Hypothalamus (tissue), 51 donors: ENCODE data around the gene SLC2A13.
"Not testable (repeated sequence)": the region's sequence is repeated elsewhere in the genome, so short reads cannot be mapped to it uniquely, and the experiment has no call there.

ENCODE experiments used
- DNase-seq, 51 donors: peaks; one replicate each; lab custom pipeline; 2025; lab: John Stamatoyannopoulos, UW

SLC2A13 gene

GRCh38 chr12:40044396-40044795 is 61.5 kb downstream of the SLC2A13 start:
- no peak for DNase-seq

- no peak for DNase-seq
Observed at GRCh38 chr12:40039598-40039997, 66.3 kb downstream of the SLC2A13 start.

GRCh38 chr12:40038619-40039018 is 67.3 kb downstream of the SLC2A13 start:
- DNase-seq = no peak

DNA sequence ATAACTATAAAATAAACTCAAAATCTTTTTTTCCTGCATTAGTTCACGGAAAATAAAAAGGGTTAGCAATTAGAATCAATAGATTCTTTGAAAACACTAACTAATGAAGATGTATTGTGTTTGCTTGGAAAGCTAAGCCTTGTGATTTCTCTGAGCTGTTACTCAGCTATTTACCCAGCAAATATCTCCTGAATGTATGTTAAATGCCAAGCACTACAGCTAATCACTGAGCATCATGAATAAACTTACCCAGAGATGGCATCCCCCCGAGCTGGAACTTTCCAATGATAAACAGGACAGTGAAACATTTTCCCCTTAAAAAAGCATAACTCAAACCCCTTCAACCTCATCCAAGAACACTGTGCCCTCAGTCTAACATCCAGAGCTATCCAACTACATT is 71.2 kb downstream of the SLC2A13 start:
- no peak for DNase-seq

- DNase-seq = no peak
Observed at GRCh38 chr12:40034156-40034555, 71.7 kb downstream of the SLC2A13 start.

GRCh38 chr12:40033242-40033630 is 72.6 kb downstream of the SLC2A13 start:
- DNase-seq = no peak

- no peak for DNase-seq
Observed at GRCh38 chr12:40032433-40033241, 73.2 kb downstream of the SLC2A13 start.

DNA sequence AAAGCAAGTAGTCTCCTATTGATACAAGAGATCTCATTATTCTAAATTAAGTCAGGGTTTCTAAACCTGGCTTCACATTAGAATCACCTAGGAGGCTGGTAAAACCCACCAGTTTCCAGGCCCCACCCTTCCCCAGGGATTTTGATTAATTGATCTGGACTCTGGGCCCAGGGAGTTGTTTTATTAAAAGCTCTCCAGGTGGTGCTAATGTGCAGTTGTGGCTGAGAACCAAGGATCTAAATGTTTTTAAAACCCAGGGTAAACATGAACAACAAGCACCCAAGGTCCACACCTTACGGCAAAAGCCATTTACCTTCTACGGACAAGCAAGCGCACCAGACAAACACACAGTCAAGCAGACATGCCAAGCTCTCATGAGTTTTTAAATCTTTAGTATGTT is 73.9 kb downstream of the SLC2A13 start:
- DNase-seq = no peak

GRCh38 chr12:40030970-40031369 is 74.9 kb downstream of the SLC2A13 start:
- not testable (repeated sequence) for DNase-seq

GRCh38 chr12:40028296-40028695 is 77.6 kb downstream of the SLC2A13 start:
- DNase-seq = no peak

DNA sequence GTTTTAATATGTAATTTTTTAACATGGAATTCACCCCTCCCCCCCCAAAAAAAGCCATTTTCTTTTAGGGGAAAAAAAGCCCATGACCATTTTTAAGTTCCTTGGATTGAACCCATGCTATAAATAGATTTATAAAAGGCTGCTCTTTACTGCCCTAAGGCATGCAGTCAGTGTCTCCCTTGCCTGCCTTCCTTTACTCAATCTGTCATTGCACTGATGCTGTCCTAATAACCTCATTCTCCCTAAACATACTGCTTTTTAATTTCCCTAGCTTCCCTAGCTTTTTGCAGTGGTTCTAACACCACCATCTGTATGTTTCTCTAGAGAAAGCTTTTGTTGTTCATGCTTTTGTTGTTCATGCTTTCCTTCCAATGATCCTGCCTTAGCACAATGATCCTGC is 83.0 kb downstream of the SLC2A13 start:
- no peak for DNase-seq

- no peak for DNase-seq
Observed at GRCh38 chr12:40020261-40020691, 85.6 kb downstream of the SLC2A13 start.

GRCh38 chr12:40017488-40017887 is 88.4 kb downstream of the SLC2A13 start:
- DNase-seq = no peak

DNA sequence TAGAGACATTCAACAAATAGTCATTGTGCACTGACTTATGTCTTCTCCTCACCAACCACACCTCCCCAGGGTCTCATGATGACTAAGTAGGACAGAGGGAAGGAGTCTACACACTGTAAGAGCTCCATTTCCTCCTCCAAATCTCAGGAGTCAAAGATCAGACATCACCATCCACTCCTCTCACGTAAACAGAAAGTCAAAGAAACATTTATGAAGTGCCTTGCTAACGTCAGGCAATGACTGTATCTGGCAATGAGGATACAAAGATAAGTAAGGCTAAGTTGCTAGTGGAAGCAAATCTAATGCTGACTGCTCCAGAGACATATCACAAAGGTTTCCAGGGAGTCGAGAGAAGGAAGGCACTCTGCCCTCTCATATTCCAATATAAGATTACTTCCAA is 88.9 kb downstream of the SLC2A13 start:
- DNase-seq = no peak

GRCh38 chr12:40015881-40016280 is 90.0 kb downstream of the SLC2A13 start:
- DNase-seq = no peak

- no peak for DNase-seq
Observed at GRCh38 chr12:40015345-40015744, 90.5 kb downstream of the SLC2A13 start.

GRCh38 chr12:40013847-40014246 is 92.0 kb downstream of the SLC2A13 start:
- no peak for DNase-seq

- no peak for DNase-seq
Observed at GRCh38 chr12:40013292-40013691, 92.6 kb downstream of the SLC2A13 start.

DNA sequence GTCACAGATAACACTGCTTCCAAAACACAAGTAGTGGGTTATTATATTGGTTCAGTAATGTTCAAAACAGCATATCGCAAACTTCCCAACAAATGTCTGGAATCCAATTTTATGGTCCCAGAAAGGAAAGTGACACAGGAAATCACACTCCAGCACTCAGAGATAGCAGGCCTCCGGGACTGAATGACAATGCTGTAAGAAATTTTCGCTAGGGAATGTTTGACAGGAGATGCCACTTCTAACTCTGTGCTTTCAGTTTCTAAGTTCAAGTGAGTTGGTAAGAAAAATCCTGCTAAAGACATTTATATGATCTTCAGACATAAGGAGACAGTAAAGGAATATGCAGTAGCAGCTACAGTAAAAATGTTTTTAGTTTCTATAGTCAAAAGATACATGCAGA is 93.2 kb downstream of the SLC2A13 start:
- no peak for DNase-seq

GRCh38 chr12:40011775-40012129 is 94.1 kb downstream of the SLC2A13 start:
- no peak for DNase-seq

GRCh38 chr12:40010899-40011774 is 94.7 kb downstream of the SLC2A13 start:
- peak in 28 of 51 donors; percentile 1 to 67 (median 22) for DNase-seq
